NCI-H146 treated with DMSO at 0.1 percent for 48 hours (cell line): Measurements from ENCODE around the gene LGALS1.
A peak's percentile ranks its signal among the peaks of the same experiment; 100 is the strongest.

ENCODE experiments used
- DNase-seq: peaks from one replicate; lab custom pipeline; 2025; ENCODE audit not compliant: unreplicated experiment; lab: John Stamatoyannopoulos, UW

Gene LGALS1

GRCh38 chr22:37674951-37675929 lies at the start of gene LGALS1:
Gene LGALS1 (plus strand): TSS chr22:37675636. CDS start chr22:37675703, 67 bp downstream.
- peak; percentile 1 for DNase-seq

GRCh38 chr22:37625737-37626136 lies 49.7 kb upstream of the LGALS1 start:
- no peak for DNase-seq

- no peak for DNase-seq
Observed at GRCh38 chr22:37626144-37626543, 49.3 kb upstream of the LGALS1 start.

- DNase-seq, result no peak
Observed at GRCh38 chr22:37626556-37627075, 48.8 kb upstream of the LGALS1 start.

- no peak for DNase-seq
Observed at GRCh38 chr22:37627121-37627520, 48.3 kb upstream of the LGALS1 start.

- DNase-seq, result no peak
Observed at GRCh38 chr22:37627545-37627944, 47.9 kb upstream of the LGALS1 start.

GRCh38 chr22:37628830-37629229 lies 46.6 kb upstream of the LGALS1 start:
- no peak for DNase-seq

- DNase-seq, result no peak
Observed at GRCh38 chr22:37629928-37630327, 45.5 kb upstream of the LGALS1 start.

- no peak for DNase-seq
Observed at GRCh38 chr22:37630839-37631435, 44.5 kb upstream of the LGALS1 start.

- DNase-seq, result no peak
Observed at GRCh38 chr22:37631448-37632173, 43.8 kb upstream of the LGALS1 start.

GRCh38 chr22:37632174-37633088 lies 43.0 kb upstream of the LGALS1 start:
- DNase-seq, result no peak

GRCh38 chr22:37633089-37633624 lies 42.3 kb upstream of the LGALS1 start:
- no peak for DNase-seq

- DNase-seq, result no peak
Observed at GRCh38 chr22:37633625-37634416, 41.6 kb upstream of the LGALS1 start.

GRCh38 chr22:37634417-37634924 lies 41.0 kb upstream of the LGALS1 start:
- no peak for DNase-seq

- DNase-seq, result no peak
Observed at GRCh38 chr22:37635157-37635556, 40.3 kb upstream of the LGALS1 start.

GRCh38 chr22:37636186-37636948 lies 39.1 kb upstream of the LGALS1 start:
- DNase-seq, result no peak

GRCh38 chr22:37636949-37637273 lies 38.5 kb upstream of the LGALS1 start:
- no peak for DNase-seq

- no peak for DNase-seq
Observed at GRCh38 chr22:37638391-37639069, 36.9 kb upstream of the LGALS1 start.
